Subcutaneous adipose tissue (tissue), 4 donors: ENCODE results near the gene KLK14. TPM values are rescaled to one million over a fixed set of nuclear protein-coding genes. Genes with fewer than 3 reads are reported as not detected.

ENCODE experiments used
- total RNA-seq, 4 donors: library from RNA; depleted of rRNA; stranded (reverse); fragments of >200 nt; gene quantifications; one replicate each; pipeline ENCODE4 v1.1.0, GENCODE V29; 2016
- TF ChIP-seq, protein P1 (sequence below): fragments of 450-650 bp; IDR thresholded peaks from one replicate; pipeline ENCODE4 v1.5.1; 2016; ENCODE audit warnings: low read depth, mild to moderate bottlenecking, control low read depth, antibody characterized with exemption, moderate library complexity

Gene KLK14
- total RNA-seq, 4 donors from 2014 or later: not detected

- TF ChIP-seq, protein P1, sequence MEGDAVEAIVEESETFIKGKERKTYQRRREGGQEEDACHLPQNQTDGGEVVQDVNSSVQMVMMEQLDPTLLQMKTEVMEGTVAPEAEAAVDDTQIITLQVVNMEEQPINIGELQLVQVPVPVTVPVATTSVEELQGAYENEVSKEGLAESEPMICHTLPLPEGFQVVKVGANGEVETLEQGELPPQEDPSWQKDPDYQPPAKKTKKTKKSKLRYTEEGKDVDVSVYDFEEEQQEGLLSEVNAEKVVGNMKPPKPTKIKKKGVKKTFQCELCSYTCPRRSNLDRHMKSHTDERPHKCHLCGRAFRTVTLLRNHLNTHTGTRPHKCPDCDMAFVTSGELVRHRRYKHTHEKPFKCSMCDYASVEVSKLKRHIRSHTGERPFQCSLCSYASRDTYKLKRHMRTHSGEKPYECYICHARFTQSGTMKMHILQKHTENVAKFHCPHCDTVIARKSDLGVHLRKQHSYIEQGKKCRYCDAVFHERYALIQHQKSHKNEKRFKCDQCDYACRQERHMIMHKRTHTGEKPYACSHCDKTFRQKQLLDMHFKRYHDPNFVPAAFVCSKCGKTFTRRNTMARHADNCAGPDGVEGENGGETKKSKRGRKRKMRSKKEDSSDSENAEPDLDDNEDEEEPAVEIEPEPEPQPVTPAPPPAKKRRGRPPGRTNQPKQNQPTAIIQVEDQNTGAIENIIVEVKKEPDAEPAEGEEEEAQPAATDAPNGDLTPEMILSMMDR: no peak
Observed at GRCh38 chr19:51093101-51093500, 10.4 kb upstream of the KLK14 start.

DNA sequence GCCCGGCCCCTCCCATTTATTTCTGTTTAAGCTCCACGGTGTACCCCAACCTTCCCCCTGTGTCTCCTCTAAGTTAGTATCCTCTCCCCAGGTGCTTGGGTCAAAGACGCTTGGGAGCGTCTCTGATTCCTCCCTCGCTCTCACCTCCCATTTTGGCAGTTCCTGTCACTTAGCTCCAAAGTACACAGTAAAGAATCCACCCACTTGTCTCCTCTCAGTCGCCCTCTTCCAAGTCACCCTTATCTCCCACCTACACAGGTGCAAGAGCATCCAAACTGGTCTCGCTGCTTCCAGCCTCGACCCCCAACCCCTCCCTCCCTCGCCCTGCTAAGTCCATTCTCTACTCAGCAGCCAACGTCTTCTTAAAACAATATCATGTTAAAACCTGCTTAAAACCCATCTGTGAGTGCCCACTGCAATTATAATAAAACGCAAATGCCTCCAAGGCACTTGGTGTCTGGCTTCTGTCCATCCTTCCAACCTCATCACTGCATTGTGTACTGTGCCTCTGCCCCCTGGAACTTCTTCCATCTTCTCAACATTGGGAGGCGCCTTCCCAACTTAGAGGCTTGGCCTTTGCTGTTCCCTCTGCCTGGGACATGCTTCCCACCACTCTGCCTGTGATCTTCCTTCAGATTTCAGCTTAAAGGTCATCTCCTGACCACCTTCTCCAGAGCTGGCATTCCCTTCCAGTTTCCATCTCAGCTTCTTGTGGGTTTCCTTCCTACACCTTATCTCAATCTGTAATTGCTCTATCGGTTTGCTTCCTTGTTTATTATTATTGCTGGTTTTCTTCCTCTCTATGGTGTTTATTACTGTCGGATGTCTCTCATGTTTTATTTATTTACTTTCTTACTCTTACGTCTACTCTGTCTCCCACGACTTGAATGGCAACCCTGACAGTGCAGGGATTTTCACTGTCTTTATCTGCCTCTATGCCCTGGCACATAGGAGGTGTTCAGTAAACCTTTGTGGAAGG lies 9.5 kb upstream of the KLK14 start:
- TF ChIP-seq, protein P1: no peak

DNA sequence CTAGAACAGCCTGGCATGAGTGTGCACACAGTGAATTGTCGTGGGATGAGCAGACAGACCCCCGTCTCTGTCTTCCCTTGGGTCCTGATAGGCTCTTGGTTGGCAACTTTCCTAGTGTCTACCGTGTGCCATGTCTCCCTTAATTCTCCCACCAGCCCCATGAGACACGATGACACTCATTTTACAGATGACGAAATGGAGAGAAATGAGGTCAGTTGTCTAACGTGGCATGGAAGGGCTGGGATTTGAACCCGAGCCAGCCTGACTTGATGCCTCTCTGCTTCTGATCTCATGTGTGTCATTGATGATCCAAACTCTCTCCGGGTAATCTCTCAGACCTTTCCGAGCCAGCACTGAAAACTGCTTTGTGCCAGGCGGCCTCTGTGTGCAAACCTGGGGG lies 8.4 kb upstream of the KLK14 start:
- TF ChIP-seq, protein P1: no peak

DNA sequence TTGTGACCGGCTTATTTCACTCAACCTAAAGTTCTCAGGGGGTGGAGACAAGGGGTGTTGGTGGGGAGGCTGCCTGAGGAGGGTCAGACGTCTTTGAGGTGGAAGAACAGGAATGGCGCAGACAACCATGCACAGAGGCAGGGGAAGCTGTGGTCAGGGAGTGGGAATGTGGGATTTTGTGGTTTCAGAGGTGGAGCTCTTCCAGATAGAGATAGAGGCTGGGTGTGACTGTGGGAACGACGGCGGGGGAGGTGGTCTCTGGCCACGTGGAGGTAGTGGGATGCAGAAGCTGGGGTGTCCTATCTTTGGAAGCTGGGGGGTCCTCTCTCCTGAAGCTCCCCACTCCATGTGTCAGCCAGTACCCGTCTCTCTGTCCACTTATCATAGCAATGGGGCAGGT lies 7.8 kb upstream of the KLK14 start:
- TF ChIP-seq, protein P1: no peak

GRCh38 chr19:51089786-51090185 lies 7.1 kb upstream of the KLK14 start:
- TF ChIP-seq, protein P1: no peak

- TF ChIP-seq, protein P1: no peak
Observed at GRCh38 chr19:51086153-51086850, 3.6 kb upstream of the KLK14 start.

- TF ChIP-seq, protein P1: no peak
Observed at GRCh38 chr19:51084505-51084904, 1.8 kb upstream of the KLK14 start.
